GM13976 (cell line): ENCODE measurements around the gene FA2H.
A peak's percentile ranks its signal among the peaks of the same experiment; 100 is the strongest.

ENCODE experiments used
- DNase-seq: peaks from one replicate; pipeline ENCODE4 v3.0.0; 2012; ENCODE audit warnings: low spot score
- CTCF ChIP-seq: IDR thresholded peaks from 2 replicates; pipeline ENCODE4 v1.5.1; 2012; ENCODE audit warnings: borderline replicate concordance, mild to moderate bottlenecking; ENCODE audit not compliant: insufficient read depth; ENCODE audit errors: extremely low read depth, missing control alignments, control extremely low read depth
- in situ Hi-C: fragments of 300-500 bp; cut with MboI; formaldehyde crosslinking; loops from one replicate; pipeline ENCODE4 v1.12.0; 2022; ENCODE audit warnings: low sequenced_read_pairs, mixed read lengths, inconsistent platforms; ENCODE audit not compliant: unreplicated experiment

Gene FA2H

GRCh38 chr16:74713876-74714275 lies 60.7 kb downstream of the FA2H start:
- TF ChIP-seq CTCF = no peak

GRCh38 chr16:74713325-74713724 lies 61.3 kb downstream of the FA2H start:
- in situ Hi-C loops = loop anchor here (25.0 kb wide), 2 partner anchors 149 to 399 kb away; partner anchors contain the start of gene LDHD
- DNase-seq = no peak
- no peak for TF ChIP-seq CTCF

More at GRCh38 chr16:74713876-74714275, 60.7 kb downstream of the FA2H start:
- DNase-seq = no peak
- in situ Hi-C loops = loop anchor here (25.0 kb wide), 2 partner anchors 148 to 398 kb away; partner anchors contain the start of gene LDHD

- no peak for DNase-seq
- in situ Hi-C loops = loop anchor here (25.0 kb wide), 2 partner anchors 150 to 400 kb away; partner anchors contain the start of gene LDHD
- TF ChIP-seq CTCF = no peak
Measured at GRCh38 chr16:74711938-74712337, 62.7 kb downstream of the FA2H start.

- in situ Hi-C loops = loop anchor here (25.0 kb wide), 2 partner anchors 152 to 402 kb away; partner anchors contain the start of gene LDHD
- TF ChIP-seq CTCF = no peak
- no peak for DNase-seq
Measured at GRCh38 chr16:74710401-74710800, 64.2 kb downstream of the FA2H start.

- in situ Hi-C loops = loop anchor here (25.0 kb wide), 2 partner anchors 153 to 403 kb away; partner anchors contain the start of gene LDHD
- peak; percentile 92 for TF ChIP-seq CTCF
- DNase-seq = peak; percentile 86
Measured at GRCh38 chr16:74709441-74709877, 65.2 kb downstream of the FA2H start.

- no peak for TF ChIP-seq CTCF
- in situ Hi-C loops = loop anchor here (25.0 kb wide), 2 partner anchors 162 to 412 kb away; partner anchors contain the start of gene LDHD
- peak; percentile 69 for DNase-seq
Measured at GRCh38 chr16:74700438-74701225, 74.0 kb downstream of the FA2H start, which contains the start of gene MLKL. TSS of gene MLKL (minus strand) at chr16:74700862. CDS start at chr16:74695757, 5,105 bp downstream.
